ENCODE data around the gene PICK1. TPM values are rescaled to one million over a fixed set of nuclear protein-coding genes. Genes with fewer than 3 reads are reported as not detected.

The PICK1 gene
- total and polyA plus RNA-seq, 2 of the 4 experiments (the other 2 are of a cell fraction): 16.5 to 21.0 TPM

DNA sequence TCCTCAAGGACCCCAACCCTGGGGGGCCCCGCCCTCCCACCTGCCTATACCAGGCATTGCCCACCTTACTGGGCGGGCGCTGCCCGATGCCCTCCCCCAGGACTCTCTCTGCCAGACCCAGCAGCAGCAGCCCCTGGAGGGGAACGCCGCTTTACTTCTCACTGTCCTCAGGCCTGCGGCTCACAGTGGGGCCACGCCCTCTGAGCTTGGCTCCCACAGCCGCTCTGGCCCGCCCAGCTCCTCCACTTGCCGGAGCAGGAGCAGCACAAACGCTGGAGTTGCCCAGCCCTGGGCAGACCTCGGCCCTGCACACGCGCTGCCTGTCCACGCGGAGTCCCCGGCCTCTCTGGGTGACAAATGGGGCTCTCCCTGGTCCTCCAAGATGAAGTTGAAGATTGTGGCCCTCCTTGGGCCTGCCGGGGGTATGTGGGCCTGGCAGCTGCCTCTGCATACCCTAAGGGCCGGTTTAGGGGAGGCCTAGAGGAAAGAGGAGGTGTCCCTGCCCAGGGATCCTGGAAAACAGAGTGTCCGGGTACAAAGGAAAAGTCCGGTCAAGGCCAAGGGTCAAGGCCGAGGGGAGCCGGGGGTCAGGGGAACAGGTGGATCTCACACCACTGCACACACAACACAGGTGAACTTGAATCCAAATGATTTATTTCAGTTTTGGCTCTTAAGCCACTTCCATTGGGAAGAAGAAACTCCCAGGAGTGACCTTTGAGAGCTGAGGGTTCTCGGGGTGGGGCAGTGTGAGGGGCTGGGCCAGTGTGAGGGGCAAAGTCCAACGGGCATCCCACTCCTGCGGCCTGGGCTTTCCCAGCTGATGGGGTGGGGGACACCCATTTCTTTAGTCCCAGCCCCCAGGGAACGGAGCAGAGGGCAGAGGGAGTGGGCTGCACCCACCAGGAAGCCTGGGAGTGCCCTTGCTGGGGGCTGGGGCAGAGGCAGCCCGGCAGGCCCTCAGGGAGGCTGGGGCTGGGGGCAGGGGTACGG is 54.0 kb downstream of the PICK1 start:
- BruUV-seq (replicated peaks): no TSS peak
- POLR2A ChIA-PET (ENCODE audit: unreplicated experiment): no interaction called here
- no peak overlapping the region for H3K18ac ChIP-seq (ENCODE audit: low read depth, low read length)
- no peaks in the 10 kb centered on the region for H3K9me1 ChIP-seq (ENCODE audit: insufficient read depth, low read length)
- no peak for DNase-seq
- H3K9me3 ChIP-seq (ENCODE audit: control insufficient read depth, insufficient read depth, low read length): no peaks in the 10 kb centered on the region
- H3K27ac ChIP-seq (ENCODE audit: insufficient read depth, low read length): no peak overlapping the region
- WGBS, 2 experiments (ENCODE audit: extremely low coverage in 2 of 2, insufficient read length in 1 of 2): 78% methylated on average over 13 of the region's 30 CpGs; no CpG with 5 or more reads in 1 of the 2 experiments
- H4K8ac ChIP-seq (ENCODE audit: low read depth in 2 of 2, low read length in 2 of 2): no peak overlapping the region
- no peak overlapping the region for H3K9ac ChIP-seq (ENCODE audit: low read depth, low read length)
- no peak overlapping the region for H2AK9ac ChIP-seq (replicated peaks; ENCODE audit: low read depth, low read length, poor library complexity)
- H3K79me1 ChIP-seq (ENCODE audit: low read depth in 1 of 2, low read length in 2 of 2): no peaks in the 10 kb centered on the region
- no peak overlapping the region for H4K91ac ChIP-seq (ENCODE audit: insufficient read depth, low read depth, low read length)
- H2AFZ ChIP-seq (replicated peaks; ENCODE audit: low read length, poor library complexity): no peak overlapping the region
- H2BK5ac ChIP-seq (ENCODE audit: low read depth, low read length, poor library complexity, severe bottlenecking): no peak overlapping the region
- H3K4ac ChIP-seq (ENCODE audit: low read depth, low read length): no peak overlapping the region
- H3K4me1 ChIP-seq (ENCODE audit: control insufficient read depth, insufficient read depth, low read length): no peaks in the 10 kb centered on the region; the same call in 1 of the 2 replicates
- H3K4me3 ChIP-seq (ENCODE audit: insufficient read depth, low read depth, low read length): no peak overlapping the region
- peaks cover 2% of the 10 kb centered on the region; the same call in 1 of the 2 replicates for H3K27me3 ChIP-seq (ENCODE audit: control insufficient read depth, insufficient read depth, low read length)
- dilution Hi-C loops (cut with HindIII; ENCODE audit: low sequenced_read_pairs, unreplicated experiment) (no loop called here), in situ Hi-C loops (cut with MboI; ENCODE audit: low sequenced_read_pairs) (no loop called here), intact Hi-C loops (cut with micrococcal nuclease) (no loop called here)
- no peak overlapping the region for H3K14ac ChIP-seq (replicated peaks; ENCODE audit: low read depth, low read length)
- CTCF ChIA-PET: no interaction called here
- no peak overlapping the region for H3K4me2 ChIP-seq (ENCODE audit: low read depth, low read length)
- TF ChIP-seq, protein P1, sequence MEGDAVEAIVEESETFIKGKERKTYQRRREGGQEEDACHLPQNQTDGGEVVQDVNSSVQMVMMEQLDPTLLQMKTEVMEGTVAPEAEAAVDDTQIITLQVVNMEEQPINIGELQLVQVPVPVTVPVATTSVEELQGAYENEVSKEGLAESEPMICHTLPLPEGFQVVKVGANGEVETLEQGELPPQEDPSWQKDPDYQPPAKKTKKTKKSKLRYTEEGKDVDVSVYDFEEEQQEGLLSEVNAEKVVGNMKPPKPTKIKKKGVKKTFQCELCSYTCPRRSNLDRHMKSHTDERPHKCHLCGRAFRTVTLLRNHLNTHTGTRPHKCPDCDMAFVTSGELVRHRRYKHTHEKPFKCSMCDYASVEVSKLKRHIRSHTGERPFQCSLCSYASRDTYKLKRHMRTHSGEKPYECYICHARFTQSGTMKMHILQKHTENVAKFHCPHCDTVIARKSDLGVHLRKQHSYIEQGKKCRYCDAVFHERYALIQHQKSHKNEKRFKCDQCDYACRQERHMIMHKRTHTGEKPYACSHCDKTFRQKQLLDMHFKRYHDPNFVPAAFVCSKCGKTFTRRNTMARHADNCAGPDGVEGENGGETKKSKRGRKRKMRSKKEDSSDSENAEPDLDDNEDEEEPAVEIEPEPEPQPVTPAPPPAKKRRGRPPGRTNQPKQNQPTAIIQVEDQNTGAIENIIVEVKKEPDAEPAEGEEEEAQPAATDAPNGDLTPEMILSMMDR (conservative IDR thresholded peaks at IDR 0.05; ENCODE audit: low read depth, low read length): no peak
- no peak for TF ChIP-seq FOS (IDR thresholded peaks at IDR 0.05; ENCODE audit: low read depth, low read length)
- no peak overlapping the region for H2AK5ac ChIP-seq (ENCODE audit: low read depth, low read length)
- no peaks in the 10 kb centered on the region for H4K20me1 ChIP-seq (ENCODE audit: insufficient read depth, low read length)
- no peak overlapping the region for H3K23ac ChIP-seq (ENCODE audit: low read depth, low read length)
- no peak overlapping the region for H2BK120ac ChIP-seq (ENCODE audit: low read depth, low read length)
- H2BK15ac ChIP-seq (ENCODE audit: low read depth, low read length): no peak overlapping the region
- H4K5ac ChIP-seq (ENCODE audit: low read depth, low read length): no peak overlapping the region
- no peak overlapping the region for H3K56ac ChIP-seq (ENCODE audit: extremely low read depth, insufficient read depth, low read length)
- H3K36me3 ChIP-seq (ENCODE audit: control insufficient read depth, insufficient read depth, low read length): no peaks in the 10 kb centered on the region
- no peak overlapping the region for H2BK20ac ChIP-seq (ENCODE audit: low read depth, low read length)
- no peak for ATAC-seq (ENCODE audit: low read depth)

All from IMR-90 (cell line).